Hematopoietic multipotent progenitor cell treated with erythropoietin and hydrocortisone succinate and interleukin-3 and kit ligand, for 8 days (in vitro differentiated cells): ENCODE data around the gene DPAGT1.
"Not testable (repeated sequence)": the region's sequence is repeated elsewhere in the genome, so short reads cannot be mapped to it uniquely, and the experiment has no call there.

Experiments used
- DNase-seq: peaks from one replicate; pipeline ENCODE4 v3.0.0-alpha.2; 2015

Gene DPAGT1

GRCh38 chr11:119115484-119116234 lies 14.0 kb upstream of the DPAGT1 start:
- no peak for DNase-seq

- DNase-seq, result no peak
Measured at GRCh38 chr11:119114351-119114750, 12.7 kb upstream of the DPAGT1 start.

GRCh38 chr11:119113716-119114115 lies 12.1 kb upstream of the DPAGT1 start:
- DNase-seq, result no peak

DNA sequence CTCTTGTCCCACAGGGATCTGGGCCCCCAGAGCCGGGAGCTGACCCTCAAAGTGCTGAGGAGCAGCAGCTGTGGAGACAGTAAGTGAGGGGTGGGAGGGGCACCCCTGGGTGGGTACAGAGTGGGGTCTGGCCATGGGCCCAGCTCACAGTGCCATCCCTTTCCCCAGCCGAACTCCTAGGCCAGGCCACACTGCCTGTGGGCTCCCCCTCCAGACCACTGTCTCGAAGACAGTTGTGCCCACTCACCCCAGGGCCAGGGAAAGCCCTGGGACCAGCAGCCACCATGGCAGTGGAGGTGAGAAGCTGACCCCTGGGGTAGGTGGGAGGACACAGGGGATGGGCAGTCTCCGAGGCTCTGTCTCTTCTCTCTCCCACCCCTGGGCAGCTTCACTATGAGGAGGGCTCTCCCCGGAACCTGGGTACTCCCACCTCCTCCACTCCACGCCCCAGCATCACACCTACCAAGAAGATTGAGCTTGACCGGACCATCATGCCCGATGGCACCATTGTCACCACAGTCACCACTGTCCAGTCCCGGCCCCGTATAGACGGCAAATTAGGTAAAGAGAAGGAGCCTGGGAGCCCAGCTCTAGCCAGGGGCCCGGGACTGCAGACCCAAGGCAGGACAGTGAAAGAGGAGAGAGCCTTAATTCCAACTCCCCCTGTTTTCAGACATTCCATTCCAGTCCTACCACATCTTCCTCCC lies 10.8 kb upstream of the DPAGT1 start:
- DNase-seq, result no peak

DNA sequence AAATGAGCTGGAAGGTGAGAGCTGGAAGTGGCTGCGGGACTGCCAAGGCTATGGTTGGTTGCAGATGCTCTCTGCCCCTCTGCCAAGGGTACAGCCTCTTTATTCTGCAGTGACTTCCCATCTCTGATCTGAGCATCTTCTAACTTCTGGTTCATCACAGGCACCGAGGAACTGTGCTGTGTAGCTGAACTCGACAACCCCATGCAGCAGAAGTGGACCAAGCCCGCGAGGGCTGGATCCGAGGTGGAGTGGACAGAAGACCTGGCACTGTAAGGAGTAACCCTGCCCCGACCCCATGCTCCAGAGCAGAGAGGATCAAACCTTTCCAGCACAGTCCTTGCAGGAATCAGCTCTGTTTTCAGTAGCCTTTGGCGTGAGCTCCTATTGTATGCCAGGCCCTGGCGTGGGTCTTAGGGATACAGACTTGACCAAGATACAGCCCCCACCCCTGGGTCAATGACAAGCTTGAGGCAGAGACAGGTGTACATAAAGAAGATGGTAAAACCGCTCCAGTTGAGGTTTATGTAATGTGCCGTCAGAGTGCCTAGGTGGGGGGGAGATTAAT lies 9.8 kb upstream of the DPAGT1 start:
- no peak for DNase-seq

DNA sequence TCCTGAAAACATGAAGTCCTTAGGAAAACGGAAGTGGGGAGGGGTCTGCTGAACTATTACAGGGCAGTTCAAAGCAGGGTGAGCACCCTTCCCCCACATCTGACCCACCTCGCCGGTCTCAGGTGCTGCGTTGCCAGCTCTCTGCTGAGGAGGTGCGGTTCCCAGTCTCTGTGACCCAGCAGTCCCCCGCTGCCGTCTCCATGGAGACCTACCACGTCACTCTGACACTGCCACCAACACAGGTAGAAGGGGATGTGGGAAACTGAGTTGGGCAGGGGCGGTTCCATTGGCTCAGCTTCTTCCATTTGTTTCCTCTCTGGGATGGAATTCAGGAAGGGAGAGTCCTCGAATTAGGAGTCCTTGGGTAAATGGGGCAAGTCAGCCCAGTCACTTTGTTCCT lies 8.8 kb upstream of the DPAGT1 start:
- DNase-seq, result no peak

DNA sequence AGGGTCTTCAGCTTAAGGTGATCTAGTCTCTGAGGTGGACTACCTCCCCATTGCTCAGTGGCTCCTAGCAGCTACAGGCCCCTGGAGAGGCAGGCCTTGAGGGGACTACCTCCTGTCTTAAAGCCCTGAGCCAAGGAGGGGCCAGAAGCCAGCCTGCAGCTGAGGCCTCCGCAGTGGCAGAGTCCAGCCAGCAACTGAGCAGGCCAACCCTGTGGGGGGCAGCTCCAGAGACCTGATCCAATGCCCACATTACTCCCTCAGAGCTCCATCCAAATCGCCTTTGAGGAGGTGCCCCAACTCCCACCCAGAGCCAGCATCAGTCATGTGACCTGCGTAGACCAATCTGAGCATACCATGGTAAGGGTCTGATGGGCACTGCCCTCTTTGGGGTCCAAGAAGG lies 8.2 kb upstream of the DPAGT1 start:
- DNase-seq, result no peak

DNA sequence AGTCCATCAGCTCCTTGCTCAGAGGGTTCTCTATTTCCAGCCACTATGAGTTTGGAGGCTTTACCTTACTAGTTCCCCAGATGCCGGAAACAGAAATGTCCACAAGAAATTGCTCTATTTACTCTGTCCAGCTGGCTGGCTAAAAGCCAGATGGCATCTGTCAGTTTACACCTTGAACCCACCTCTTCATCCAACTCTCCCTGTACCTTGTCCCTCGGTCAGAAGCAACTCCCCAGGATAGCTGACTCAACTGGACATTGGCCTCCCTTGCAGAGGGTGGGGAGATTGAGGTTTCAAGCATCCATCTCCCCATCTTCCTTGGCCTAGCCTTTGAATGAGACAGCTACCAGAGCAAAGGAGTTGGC lies 7.2 kb upstream of the DPAGT1 start:
- DNase-seq, result no peak

DNA sequence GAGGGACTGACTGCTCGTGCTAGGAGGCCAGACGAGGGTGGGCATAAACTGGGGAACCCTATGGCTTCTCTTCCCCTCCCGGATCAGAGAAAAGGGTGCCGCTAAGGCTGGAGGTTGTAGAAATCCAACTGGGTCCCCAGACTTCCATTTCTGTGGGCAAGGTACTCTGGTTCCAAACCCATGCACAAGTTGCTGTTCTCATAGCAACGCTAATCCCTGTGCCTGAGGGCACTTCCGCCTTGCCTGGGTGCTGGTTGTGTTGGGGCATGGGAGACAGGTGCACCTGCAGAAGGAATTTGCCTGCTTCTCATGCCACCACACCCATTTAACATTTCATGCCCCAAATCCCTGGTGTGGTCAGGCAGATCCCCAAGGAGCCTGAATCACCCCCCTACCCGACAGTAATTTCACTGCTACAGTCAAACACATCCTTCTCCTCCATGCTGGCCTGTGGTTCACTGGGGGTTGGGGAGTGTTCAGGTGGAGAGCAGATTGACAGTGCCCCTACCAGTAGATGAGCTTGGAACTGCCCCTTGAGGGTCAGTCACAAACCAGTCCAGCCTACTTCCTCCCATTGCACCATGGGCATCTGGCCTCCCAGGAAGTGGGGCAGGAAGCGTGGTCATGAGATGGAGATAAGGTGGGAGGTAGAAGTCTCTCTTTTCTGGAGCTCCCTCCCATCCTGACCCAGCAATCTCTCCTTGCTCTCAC lies 6.6 kb upstream of the DPAGT1 start:
- DNase-seq, result peak; percentile 71

DNA sequence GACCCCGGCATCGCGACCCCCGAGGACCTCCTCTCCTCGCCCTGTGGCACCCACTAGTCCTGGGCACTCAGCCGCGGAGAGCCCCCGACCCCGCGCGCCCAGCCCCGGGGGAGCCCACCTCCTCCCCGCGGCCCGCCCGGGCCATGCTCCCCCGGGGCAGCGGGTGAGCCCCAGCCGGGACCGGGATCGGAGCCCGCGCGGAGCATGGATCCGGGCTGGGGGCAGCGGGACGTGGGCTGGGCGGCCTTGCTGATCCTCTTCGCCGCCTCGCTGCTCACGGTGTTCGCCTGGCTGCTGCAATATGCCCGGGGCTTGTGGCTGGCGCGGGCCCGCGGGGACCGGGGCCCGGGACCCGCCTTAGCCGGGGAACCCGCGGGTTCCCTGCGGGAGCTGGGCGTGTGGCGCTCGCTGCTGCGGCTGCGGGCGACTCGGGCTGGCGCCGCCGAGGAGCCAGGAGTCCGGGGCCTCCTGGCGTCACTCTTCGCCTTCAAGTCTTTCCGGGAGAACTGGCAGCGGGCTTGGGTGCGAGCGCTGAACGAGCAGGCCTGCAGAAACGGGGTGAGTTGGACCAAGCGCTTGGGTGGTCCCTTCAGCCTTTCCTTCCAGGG lies 6.0 kb upstream of the DPAGT1 start:
- no peak for DNase-seq

- DNase-seq, result peak; percentile 96
Measured at GRCh38 chr11:119106564-119107537, 5.2 kb upstream of the DPAGT1 start, which contains the start of gene C2CD2L. Gene C2CD2L (plus strand): TSS chr11:119107344. CDS start chr11:119107742, 398 bp downstream.

DNA sequence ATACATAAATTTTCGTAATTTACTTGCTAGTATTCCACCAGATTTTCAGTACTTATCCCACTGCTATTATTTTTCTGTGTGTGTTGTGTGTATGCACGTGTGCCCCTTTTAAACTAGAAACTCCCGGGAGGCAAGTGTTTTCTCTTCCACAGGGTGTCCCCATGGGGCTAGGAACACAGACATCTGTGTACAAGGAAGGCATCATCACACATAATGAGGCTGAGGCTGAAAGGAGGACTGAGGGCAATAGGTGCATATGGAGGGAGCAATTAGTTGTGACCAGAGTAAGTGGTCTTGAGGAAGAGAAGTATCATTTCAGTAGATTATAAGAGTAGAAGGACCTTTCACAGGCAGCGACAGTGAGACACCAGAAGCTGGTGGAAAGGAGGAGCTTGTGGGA lies 2.1 kb upstream of the DPAGT1 start:
- DNase-seq, result peak; percentile 59

DNA sequence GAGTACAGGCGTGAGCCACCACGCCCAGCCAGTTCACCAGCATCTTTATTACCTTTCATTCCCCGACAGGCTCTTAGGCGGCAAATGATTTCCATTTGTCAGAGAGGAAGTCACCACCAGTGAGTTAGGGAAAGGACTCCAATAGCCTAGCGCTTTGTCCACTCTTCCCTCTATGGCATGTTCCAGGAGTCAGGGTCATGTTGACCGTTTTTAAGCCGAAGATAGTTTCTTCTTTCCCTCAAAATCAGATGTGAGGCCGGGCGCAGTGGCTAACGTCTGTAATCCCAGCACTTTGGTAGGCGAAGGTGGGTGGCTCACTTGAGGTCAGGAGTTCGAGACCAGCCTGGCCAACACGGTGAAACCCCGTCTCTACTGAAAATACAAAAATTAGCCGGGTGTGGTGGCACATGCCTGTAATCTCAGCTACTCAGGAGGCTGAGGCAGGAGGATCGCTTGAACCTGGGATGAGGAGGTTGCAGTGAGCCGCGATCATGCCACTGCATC lies 1.6 kb upstream of the DPAGT1 start:
- not testable (repeated sequence) for DNase-seq

GRCh38 chr11:119100994-119101758 lies 477 bp downstream of the DPAGT1 start:
- peak; percentile 29 for DNase-seq

GRCh38 chr11:119100246-119100970 lies 1.2 kb downstream of the DPAGT1 start:
- DNase-seq, result peak; percentile 70

GRCh38 chr11:119099711-119100110 lies 1.9 kb downstream of the DPAGT1 start:
- peak; percentile 76 for DNase-seq

DNA sequence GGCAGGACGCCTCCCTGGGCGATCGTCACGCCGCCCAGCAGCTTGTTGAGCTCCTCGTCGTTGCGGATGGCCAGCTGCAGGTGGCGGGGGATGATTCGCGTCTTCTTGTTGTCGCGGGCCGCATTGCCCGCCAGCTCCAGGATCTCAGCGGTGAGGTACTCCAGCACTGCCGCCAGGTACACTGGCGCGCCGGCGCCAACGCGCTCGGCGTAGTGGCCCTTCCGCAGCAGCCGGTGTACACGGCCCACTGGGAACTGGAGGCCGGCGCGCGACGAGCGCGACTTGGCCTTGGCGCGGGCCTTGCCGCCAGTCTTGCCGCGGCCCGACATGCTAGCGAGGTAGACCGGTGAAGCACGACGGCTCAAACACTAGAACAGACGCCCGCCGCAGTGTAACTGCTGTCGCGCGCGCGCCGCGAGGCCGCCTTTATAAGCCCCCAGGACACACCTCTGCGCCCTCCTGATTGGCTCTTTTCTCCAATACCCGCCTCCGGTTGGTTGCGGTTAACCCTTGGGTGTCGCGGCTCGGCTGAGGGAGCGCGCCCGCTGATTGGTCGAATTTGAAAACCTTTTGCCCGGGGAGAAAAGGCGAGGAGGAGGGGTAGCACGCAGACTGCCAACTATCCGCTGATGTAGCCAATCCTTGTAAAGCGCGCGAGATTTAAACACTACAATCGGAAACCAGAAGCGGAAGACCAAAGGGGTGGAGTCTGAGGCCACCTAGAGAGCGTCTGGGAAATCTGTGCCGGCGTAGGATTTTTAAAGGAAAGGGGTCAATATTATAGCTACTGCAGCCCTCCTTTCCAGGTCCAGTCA lies 6.4 kb downstream of the DPAGT1 start:
- DNase-seq, result peak; percentile 99

DNA sequence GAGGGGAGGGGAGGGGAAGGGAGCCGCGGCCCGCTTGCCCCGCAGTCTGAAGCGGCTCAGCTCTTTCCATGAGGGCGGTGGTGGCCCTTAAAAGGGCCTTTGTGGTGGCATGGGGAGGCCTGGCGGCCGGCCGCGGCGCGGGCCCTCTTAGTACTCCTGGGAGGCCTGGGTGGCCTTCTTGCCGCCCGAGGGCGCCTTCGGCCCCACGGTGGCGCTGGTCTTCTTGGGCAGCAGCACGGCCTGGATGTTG lies 6.9 kb downstream of the DPAGT1 start:
- DNase-seq, result peak; percentile 78
